Fibroblast of mammary gland (primary cell): ENCODE data around the gene PSTK.

Experiments
- DNase-seq: peaks from one replicate; pipeline ENCODE4 v3.0.0-alpha.2; 2010; ENCODE audit warnings: low read depth
- H3K4me3 ChIP-seq: 2 replicates; pipeline ENCODE4 v1.5.1; 2011; ENCODE audit warnings: low read depth, mild to moderate bottlenecking, low read length, moderate library complexity; ENCODE audit not compliant: control insufficient read depth
- CTCF ChIP-seq: conservative IDR thresholded peaks from 2 replicates; pipeline ENCODE4 v1.5.1; 2011; ENCODE audit warnings: low read depth, low read length, inconsistent platforms; ENCODE audit not compliant: control insufficient read depth, insufficient read depth

PSTK gene

DNA sequence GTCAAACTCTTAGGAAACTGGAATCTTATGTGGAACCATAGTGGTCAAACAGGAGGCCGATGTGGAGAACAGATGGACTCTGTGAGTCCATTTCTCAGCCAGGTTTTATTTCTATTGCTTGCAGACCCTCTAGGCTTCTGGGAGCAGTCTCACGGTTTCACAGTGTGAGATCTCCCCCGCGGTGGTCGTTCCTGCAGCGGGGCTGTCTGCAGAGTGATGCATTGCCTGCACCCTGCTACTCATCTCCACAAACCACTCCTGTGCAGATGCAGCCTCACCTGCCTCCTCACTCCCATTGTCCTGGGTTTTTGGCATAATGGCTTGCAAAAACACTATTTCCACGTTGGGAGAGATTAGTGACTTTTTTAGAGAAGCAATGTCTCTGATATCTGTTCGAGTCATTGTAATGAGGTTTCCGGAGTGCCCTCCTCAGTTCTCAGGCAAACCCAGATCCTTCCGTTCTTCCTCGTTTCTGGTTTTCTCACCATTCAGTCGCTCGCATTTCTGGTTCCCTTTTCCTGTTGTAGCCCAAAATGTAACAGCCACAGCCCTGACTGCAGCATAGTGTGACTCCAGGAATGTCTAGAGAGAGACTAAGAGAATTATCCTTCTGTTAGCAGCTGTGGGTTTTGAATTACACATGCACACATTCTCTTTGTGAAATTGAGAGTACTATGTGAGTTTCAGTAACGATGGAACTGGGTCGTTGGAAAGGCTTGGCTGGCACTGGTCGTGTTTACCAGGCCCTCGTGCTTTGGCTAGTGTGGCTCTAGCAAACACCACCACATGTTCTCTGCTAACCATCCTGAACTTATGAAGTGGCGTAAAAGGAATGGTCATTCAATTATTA lies 58.8 kb downstream of the PSTK start:
- no peak for TF ChIP-seq CTCF
- H3K4me3 ChIP-seq: no peak overlapping the region
- no peak for DNase-seq

DNA sequence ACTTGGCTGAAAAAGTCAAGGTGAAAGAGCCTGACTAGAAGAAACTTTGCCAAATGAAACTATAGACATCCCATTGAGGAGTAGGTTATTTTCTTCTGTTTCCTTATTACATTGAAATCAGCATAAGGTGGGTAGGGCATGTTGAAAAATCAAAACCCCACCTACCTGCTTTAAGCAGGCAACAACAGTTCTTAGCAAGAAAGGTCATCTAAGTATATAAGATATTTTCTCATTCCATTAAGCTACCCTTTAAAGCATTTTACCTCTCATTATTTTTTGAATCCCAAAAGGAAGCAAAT lies 59.4 kb downstream of the PSTK start:
- no peak for TF ChIP-seq CTCF
- DNase-seq: no peak
- H3K4me3 ChIP-seq: no peak overlapping the region
